Measurements from ENCODE around the gene TMEM205. TPM values are rescaled to one million over a fixed set of nuclear protein-coding genes. Genes with fewer than 3 reads are reported as not detected.
"Not testable (repeated sequence)": the region's sequence is repeated elsewhere in the genome, so short reads cannot be mapped to it uniquely, and the experiment has no call there.

Gene TMEM205
- polyA plus RNA-seq, 1 donor = 121 TPM

GRCh38 chr19:11347546-11348039, 1.5 kb upstream of the TMEM205 start:
- DNase-seq = no peak

GRCh38 chr19:11345122-11345803, 805 bp downstream of the TMEM205 start:
- DNase-seq = no peak

- no peak for DNase-seq
Observed at GRCh38 chr19:11342429-11342828, 3.6 kb downstream of the TMEM205 start.

GRCh38 chr19:11340099-11340467, 6.0 kb downstream of the TMEM205 start:
- DNase-seq = not testable (repeated sequence)

- DNase-seq = peak; percentile 90
Observed at GRCh38 chr19:11339254-11340098, 6.6 kb downstream of the TMEM205 start, which contains the start of gene RAB3D. RAB3D (minus strand) TSS chr19:11339657; CDS start chr19:11337399, 2,258 bp downstream.

- no peak for DNase-seq
Observed at GRCh38 chr19:11338569-11339253, 7.4 kb downstream of the TMEM205 start.

DNA sequence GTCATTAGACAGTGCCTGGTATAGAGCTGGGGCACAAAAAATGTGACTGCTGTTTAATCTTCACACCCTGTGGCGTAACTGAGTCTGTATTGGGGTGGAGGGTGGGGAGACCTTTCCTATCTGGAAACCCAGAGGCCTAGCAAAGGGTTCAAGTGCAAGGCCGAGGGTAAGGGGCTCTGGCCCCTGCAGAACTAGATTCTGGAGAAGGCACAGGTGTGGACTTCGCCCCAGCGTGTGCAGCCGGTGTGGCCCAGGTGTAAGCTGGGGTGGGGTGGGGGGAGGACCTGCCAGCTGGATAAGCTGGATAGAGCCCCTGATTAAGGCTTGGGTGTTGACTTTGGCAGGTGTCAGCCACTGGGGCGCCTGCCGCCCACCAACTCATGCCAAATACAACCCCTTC, 7.9 kb downstream of the TMEM205 start:
- no peak for DNase-seq

- DNase-seq = no peak
Observed at GRCh38 chr19:11337080-11337479, 9.0 kb downstream of the TMEM205 start.

DNA sequence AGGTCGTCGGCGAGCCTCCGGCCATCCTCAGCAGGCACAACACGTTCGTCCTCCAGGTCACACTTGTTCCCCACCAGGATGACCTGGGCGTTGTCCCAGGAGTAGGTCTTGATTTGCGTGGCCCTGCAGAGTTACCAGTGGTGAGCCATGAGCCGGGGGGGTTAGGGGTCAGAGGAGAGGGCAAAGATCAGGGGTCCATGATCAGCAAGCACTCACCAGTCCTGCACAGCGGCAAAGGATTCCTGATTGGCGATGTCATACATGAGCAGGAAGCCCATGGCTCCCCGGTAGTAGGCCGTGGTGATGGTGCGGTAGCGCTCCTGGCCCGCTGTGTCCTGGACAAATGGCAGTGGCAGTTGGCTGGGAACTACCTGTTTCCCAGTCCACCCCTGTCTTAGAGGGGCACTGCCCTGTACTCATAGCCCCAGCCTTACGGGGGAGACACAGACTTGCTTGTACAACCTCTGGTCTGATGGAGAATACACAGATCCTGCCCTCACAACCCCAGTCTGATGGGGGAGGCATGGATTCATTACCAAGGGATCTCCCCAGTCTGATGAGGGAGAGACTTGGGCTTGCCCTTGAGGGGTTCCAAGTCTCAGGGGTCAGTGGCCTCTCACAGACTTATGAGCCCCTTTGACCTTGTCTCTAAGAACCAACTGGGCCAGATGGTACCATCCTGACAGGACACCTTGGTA, 10.5 kb downstream of the TMEM205 start:
- no peak for DNase-seq

GRCh38 chr19:11333838-11334237, 12.2 kb downstream of the TMEM205 start:
- DNase-seq = not testable (repeated sequence)

DNA sequence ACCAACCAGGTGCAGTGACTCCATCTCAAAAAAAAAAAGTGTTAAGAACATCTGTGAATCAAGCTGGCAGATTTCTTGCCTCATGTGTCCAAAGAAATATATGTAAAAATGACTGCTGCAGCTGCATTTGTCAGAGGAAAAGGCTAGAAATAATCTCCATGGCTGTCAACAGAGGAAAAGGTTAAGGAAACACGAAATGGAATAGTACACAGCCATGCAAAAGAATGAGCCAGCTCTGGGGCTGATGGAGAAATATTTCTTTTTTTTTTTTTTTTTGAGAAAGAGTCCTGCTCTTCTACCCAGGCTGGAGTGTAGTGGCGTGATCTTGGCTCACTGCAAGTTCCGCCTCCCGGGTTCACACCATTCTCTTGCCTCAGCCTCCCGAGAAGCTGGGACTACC, 13.2 kb downstream of the TMEM205 start:
- DNase-seq = no peak

DNA sequence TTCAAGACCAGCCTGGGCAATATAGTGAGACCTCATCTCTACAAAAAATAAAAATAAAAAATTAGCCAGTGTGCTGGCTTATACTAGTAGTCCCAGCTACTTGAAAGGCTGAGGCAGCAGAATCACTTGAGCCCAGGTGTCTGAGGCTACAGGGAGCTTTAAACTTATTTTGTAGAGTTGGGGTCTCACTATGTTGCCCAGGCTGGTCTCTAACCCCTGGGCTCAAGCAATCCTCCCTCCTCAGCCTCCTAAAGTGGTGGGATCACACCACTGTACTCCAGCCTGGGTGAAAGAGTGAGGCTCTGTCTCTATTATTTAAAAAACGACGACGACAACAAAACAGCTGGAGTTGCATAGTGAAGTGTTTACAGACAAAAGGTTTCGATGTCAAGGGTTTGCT, 14.6 kb downstream of the TMEM205 start:
- DNase-seq = no peak

DNA sequence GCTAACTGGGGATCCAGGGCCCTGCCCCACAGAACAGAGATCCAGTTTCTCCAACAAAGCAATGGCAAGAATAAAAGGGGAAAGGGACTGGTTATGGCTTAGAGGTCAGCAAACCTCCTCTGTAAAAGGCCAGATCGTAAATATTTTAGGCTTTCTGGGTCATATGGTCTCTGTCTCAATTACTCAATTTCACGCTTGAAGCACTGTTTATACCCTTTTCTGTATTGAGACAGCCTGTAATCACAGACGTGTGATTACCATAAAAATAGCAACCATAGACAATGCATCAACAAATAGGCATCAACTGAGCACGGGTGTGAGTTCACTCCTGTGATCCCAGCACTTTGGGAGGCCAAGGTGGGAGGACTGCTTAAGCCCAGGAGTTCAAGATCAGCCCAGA, 15.9 kb downstream of the TMEM205 start:
- no peak for DNase-seq

DNA sequence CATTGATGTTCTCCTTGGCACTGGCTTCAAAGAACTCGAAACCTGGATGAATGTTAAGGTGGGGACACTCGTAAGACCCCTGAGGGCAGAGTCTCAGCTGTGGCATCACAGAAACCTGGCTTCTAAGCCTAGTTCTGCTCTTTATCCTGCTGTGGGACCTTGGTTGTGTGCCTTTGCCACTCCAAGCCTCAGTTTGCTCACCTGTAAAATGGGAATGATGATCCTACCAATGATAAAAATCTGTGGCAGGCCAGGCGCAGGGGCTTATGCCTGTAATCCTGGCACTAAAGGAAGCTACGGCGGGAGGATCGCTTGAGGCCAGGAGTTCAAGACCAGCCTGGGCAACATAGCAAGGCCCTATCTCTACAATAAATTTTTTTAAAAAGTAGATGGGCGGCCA, 20.5 kb downstream of the TMEM205 start:
- DNase-seq = no peak

- no peak for DNase-seq
Observed at GRCh38 chr19:11324748-11325389, 21.2 kb downstream of the TMEM205 start.

DNA sequence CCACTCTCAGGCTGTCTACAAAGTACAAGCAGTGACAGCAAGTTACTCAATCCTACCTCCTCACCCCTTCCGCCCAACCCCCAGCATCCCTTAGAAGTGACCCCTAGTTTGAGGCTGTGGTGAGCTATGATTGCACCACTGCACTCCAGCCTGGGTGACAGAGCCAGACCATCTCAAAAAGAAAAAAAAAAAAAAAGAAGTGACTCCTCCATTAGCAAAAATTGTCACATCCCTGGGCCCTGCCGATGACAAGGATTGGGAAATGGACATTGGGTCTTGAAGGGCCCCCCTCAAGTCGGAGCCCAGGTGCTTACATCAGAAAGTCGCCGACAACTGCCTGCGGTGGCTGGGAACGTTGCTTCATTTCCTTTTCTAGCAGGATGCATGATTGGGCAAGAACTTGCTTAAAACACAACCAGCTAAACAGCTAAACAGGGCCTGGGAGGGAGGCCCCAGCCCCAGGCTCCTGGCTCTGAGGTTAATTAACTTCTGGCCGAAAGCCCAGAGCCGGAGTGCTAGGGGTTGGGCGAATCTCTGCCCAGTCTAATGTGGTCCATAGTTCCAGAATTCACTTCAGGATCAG, 21.9 kb downstream of the TMEM205 start:
- DNase-seq = peak; percentile 71

GRCh38 chr19:11323601-11324078, 22.4 kb downstream of the TMEM205 start:
- DNase-seq = no peak

DNA sequence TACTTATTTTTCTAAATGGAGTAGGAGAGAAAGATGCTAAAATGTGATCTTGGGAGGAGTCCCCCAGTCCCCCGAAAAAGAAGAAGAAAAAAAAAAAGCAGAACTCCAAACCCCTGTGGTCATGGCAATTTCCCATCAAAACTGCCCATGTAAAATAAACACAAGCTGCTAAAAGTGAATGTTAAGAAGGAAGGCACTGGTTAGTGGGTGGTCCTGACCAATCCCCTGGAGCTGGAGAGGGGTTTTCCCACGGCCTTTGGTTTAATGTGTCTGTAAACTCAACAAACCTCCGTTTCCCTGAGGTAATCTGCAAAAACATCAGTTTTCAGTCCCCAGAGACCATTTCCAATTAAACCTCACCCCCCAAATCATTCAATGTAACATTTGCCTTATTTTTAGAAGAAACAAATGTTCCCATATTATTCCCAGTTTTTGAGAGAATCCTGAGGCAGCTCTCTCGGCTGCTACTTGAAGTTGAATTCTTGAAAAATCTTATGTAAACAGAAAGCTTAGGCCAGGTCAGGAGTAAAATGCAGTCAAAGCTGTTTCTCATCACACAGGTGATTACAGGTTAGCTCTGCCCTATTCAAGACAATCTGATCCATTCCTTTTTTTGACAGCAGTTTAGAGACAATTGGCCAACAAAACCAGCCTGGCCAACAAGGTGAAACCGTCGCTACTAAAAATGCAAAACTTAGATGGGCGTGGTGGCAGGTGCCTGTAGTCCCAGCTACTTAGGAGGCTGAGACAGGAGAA, 23.6 kb downstream of the TMEM205 start:
- DNase-seq = no peak

DNA sequence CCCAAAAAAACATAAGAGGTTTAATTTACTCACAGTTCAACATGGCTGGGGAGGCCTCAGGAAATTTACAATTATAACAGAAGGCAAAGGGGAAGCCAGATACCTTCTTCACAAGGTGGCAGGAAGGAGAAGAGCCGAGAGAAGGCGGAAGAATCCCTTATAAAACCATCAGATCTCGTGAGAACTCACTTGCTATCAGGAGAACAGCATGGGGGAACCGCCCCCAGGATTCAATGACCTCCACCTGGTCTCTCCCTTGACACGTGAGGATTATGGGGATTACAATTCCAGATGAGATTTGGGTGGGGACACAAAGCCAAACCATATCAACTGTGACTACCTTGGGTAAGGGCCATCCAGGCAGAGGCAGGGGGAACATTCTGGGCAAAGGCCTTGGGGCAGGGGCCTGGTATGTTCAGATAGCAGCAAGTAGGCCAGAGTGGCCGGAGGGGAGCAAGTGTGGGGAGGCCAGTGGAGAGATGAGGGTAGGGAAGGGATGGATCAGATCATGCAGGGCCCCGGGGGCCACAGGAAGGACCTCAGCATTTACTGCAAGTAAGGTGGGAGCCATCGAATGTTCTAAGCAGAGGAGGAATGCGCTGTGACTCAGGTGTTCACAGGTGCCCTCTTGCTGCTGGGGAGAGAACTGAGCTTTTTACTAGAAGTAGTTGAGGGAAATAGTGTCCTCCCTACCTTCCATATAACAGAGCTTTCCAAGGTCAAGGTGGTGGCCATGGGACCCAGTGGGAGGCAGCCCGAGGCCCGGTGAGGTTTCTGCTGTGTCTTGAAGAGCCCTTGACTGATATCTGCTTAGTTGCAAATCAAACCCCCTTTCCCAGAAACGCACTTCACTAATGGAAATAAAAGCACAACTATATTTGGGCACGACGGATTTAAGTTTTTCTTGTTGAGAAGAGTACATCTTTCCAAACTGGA, 24.6 kb downstream of the TMEM205 start:
- DNase-seq = no peak

All from left kidney (tissue), 2 donors.